WI38 (cell line): ENCODE measurements around the gene TUBA1C.

Experiments
- H3K4me3 ChIP-seq: 2 replicates; pipeline ENCODE4 v1.5.1; 2011; ENCODE audit warnings: low read depth, mild to moderate bottlenecking, control low read depth, low read length
- TF ChIP-seq, protein P1 (sequence below): IDR thresholded peaks from 2 replicates; pipeline ENCODE4 v1.5.1; 2012; ENCODE audit warnings: low read depth, mild to moderate bottlenecking, control low read depth, low read length

The TUBA1C gene

DNA sequence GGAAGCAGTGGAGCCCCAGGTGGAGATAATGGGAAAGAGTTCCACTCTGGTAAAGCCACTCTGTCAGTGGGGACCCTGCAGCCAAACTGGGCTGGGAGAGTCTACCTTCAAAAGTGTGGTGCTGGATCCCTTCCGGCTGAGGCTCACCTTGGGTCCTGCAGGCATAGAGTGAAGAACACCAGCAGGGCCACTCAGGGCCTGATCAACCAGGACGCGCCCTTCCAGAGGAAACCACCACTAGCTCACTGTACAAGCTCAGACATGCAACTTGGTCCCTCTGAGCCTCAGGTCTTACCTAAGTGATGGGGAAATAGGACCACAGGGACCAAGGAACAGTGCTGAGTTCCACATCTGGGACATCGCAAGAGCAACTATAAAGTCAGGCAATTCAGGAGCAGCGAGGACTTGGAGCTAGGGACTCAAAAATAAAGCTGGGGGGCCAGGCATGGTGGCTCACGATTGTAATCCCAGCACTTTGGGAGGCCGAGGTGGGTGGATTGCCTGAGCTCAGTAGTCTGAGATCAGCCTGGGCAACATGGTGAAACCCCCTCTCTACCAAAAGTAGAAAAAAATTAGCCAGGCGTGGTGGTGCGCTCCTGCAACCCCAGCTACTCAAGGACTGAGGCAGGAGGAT, 24.2 kb downstream of the TUBA1C start:
- TF ChIP-seq, protein P1, sequence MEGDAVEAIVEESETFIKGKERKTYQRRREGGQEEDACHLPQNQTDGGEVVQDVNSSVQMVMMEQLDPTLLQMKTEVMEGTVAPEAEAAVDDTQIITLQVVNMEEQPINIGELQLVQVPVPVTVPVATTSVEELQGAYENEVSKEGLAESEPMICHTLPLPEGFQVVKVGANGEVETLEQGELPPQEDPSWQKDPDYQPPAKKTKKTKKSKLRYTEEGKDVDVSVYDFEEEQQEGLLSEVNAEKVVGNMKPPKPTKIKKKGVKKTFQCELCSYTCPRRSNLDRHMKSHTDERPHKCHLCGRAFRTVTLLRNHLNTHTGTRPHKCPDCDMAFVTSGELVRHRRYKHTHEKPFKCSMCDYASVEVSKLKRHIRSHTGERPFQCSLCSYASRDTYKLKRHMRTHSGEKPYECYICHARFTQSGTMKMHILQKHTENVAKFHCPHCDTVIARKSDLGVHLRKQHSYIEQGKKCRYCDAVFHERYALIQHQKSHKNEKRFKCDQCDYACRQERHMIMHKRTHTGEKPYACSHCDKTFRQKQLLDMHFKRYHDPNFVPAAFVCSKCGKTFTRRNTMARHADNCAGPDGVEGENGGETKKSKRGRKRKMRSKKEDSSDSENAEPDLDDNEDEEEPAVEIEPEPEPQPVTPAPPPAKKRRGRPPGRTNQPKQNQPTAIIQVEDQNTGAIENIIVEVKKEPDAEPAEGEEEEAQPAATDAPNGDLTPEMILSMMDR: no peak
- H3K4me3 ChIP-seq: no peak overlapping the region

DNA sequence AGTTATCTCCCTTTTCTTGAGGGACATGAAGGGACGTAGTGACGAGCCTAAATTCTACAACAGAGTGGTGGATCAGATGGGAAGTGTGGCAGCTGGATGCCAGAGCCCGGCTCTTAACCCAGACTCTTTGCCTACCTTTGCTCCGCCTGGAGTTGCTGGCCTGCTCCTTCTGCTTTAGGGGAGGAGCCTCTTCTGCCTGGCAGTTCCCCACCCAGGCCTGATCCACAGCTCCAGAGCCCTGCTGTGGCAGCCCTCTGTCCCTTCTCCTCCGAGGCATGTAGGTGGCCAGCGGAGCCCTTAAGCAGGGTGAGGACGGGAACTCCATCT, 27.8 kb downstream of the TUBA1C start:
- H3K4me3 ChIP-seq: no peak overlapping the region
- TF ChIP-seq, protein P1: no peak

DNA sequence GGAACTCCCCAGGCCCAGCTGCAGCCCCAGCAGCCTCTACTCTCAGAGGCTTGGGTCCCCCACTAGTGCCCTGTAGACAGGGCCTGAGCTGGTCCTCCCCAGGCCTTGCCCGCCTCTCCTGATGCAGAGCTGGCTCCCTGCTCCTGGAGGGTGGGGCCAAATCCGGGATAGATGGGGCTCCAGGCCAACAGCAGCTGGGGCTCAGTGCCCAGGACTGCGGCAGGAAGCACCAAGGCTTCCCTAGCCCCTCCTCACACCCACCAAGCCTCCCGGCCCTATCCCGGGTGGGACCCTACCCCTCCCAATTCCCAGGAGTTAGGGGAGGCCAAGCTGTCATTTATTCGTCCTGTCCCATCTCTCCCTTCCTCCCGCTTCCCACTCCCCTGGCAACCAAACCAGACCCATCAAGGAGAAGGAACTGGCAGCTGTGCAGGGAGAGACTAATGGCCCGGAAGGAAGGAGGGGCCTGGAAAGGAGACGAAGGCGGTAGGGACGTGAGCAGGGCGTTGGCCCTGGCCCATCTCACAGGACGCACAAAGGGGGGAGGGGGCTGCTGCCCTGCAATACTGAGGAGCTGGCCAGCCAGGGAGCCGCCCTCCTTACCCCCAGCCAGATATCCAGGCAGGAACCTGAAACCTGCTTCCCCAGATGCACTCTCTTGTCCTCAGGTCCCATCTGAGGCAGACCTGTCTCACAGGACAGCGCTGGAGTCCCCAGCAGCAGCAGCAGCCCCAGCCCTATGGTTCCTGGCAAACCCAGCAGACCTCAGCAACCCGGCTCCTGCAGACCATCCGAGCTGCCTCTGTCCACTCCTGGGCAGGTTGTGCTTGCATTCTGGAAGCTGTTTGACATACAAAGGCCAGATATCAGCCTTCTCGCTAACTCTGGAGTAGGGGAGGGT, 28.4 kb downstream of the TUBA1C start:
- TF ChIP-seq, protein P1: no peak
- no peak overlapping the region for H3K4me3 ChIP-seq

DNA sequence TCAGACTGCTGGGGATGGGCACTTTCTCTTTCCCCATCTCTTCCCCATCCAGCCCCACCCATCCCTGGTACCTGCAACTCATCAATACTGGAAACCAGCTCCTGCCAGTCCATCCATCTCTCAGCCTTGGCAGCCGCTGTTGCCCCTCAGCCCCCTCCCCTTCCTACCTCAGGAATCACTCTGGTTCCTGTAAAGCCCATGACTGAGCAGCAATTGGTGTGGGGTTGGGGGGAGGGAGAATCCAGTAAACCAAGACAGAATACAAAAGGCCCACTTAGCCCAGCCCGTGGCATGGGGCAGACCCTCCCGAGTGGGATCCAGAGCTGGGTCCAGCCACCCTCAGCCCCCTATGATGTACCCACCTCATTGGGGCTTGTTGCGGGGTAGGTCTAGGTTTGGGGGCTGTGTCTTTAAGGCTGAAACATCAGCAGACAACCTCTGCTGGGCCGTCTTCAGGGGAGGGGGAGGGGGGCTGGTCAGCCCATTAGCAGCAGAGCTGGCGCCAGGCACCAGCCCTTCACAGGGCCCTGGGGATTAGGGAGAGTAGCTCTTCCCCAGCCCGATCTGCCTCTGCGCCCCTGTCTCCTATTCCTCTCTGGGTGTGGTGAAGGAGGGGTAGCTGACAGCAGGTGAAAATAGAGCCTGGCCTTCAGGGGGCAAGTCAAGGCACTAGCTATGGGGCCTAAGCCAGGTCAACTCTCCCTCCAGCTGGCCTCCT, 29.4 kb downstream of the TUBA1C start:
- TF ChIP-seq, protein P1: no peak
- no peak overlapping the region for H3K4me3 ChIP-seq

DNA sequence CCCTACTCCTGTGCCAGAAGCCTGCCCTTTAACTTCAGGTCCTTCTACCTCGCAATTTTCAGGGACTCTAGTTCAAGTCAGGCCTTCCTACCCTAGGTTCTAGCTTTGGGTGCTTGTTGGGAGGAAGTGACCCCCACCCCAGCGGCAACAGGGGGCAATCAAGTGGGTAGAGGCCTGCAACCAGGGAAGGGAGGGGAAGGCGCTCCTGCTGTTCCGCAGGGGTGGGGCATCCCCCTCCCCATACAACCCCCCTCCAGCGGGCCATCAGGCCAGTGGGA, 29.9 kb downstream of the TUBA1C start:
- TF ChIP-seq, protein P1: no peak

DNA sequence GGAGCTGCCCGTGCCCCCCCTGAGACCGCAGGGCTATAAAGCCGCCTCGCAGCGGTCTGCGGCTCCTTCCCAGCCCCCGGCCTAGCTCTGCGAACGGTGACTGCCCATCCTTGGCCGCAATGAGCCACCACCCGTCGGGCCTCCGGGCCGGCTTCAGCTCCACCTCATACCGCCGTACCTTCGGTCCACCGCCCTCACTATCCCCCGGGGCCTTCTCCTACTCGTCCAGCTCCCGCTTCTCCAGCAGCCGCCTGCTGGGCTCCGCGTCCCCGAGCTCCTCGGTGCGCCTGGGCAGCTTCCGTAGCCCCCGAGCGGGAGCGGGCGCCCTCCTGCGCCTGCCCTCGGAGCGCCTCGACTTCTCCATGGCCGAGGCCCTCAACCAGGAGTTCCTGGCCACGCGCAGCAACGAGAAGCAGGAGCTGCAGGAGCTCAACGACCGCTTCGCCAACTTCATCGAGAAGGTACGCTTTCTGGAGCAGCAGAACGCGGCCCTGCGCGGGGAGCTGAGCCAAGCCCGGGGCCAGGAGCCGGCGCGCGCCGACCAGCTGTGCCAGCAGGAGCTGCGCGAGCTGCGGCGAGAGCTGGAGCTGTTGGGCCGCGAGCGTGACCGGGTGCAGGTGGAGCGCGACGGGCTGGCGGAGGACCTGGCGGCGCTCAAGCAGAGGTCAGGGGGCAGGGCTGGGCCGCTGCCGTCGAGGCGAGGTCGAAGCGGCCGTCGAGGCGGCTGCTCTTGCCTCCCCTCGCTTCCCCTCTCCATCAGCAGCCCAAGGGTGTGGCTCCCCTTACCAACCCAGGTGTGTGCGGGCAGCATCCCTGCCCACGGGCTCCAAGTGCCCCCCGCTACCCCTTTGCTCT, 30.4 kb downstream of the TUBA1C start, which contains the start of gene PRPH:
Gene PRPH, plus strand, starts transcription at position 66 of the 855 bp plus-strand sequence. Its CDS starts 54 bp downstream, at position 120.
- TF ChIP-seq, protein P1: no peak
- H3K4me3 ChIP-seq: no peak within 1 kb of the TSS

More for the DNA sequence above, 29.9 kb downstream of the TUBA1C start:
- no peak overlapping the region for H3K4me3 ChIP-seq
